HG03432 (cell line): ENCODE measurements around the gene PRKAR2A.
A peak's percentile ranks its signal among the peaks of the same experiment; 100 is the strongest.
"Not testable (repeated sequence)": the region's sequence is repeated elsewhere in the genome, so short reads cannot be mapped to it uniquely, and the experiment has no call there.

Source experiments
- ATAC-seq: cut with Tn5 transposase; IDR thresholded peaks from one replicate; pipeline ENCODE4 v1.9.1; 2021; ENCODE audit warnings: mild to moderate bottlenecking, moderate library complexity; ENCODE audit not compliant: unreplicated experiment

The PRKAR2A gene

GRCh38 chr3:48734541-48734940, 113.1 kb downstream of the PRKAR2A start:
- ATAC-seq, result not testable (repeated sequence)

DNA sequence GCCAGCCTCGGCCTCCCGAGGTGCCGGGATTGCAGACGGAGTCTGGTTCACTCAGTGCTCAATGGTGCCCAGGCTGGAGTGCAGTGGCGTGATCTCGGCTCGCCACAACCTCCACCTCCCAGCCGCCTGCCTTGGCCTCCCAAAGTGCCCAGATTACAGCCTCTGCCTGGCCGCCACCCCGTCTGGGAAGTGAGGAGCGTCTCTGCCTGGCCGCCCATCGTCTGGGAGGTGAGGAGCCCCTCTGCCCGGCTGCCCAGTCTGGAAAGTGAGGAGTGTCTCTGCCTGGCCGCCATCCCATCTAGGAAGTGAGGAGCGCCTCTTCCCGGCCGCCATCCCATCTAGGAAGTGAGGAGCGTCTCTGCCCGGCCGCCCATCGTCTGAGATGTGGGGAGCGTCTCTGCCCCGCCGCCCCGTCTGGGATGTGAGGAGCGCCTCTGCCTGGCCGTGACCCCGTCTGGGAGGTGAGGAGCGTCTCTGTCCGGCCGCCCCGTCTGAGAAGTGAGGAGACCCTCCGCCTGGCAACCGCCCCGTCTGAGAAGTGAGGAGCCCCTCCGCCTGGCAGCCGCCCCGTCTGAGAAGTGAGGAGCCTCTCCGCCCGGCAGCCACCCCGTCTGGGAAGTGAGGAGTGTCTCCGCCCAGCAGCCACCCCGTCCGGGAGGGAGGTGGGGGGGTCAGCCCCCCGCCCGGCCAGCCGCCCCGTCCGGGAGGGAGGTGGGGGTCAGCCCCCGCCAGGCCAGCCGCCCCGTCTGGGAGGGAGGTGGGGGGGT, 113.7 kb downstream of the PRKAR2A start:
- ATAC-seq, result not testable (repeated sequence)

GRCh38 chr3:48727511-48727910, 120.2 kb downstream of the PRKAR2A start:
- no peak for ATAC-seq

DNA sequence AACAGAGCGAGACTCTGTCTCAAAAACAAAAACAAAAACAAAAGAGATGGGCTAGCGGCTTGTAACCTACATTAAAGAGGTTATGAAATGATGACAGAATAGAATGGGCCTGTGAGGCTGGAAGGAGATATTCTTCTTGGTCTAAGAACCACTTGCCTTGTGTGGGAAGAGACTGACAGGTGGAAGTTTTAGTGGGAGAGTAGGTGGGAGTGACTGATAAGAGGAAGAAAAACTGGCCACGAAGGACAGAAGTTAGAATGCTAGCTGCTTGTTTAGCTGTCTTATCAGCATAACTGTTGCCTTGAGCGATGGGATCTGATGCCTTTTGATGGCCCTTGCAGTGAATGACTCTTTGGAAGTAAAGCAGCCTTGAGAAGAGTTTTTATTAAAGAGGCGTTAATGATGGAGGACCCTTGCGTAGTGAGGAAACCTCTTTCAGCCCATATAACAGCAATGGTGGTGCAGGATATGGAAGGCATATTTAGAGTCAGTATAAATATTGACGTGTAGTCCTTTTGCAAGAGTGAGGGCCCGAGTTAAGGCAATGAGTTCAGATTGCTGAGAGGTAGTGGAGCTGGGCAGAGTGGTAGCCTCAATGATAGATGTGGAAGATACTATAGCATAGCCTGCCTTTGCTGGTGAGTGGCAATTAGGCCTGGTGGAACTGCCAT, 122.4 kb downstream of the PRKAR2A start:
- ATAC-seq, result not testable (repeated sequence)

- ATAC-seq, result no peak
Measured at GRCh38 chr3:48723725-48724124, 123.9 kb downstream of the PRKAR2A start.

DNA sequence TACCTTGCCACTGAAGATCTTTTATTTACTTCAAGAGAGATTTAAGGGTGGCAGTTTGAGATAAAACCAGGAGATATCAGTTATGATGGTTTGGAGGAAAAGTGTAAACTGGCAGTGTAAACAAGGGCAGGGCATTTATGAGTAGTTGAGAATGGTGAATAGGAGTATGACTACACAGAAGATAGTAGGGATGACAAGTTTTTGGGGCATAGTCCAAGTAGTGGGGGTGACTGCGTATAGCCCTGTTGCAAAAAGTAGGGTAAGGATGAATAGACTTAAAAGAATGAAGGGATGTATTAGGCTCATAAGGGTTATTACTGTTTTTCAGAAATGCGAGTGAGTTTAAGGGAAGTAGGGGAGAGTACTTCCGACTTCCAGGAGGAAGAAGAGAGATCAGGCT, 124.4 kb downstream of the PRKAR2A start:
- ATAC-seq, result not testable (repeated sequence)

- peak; percentile 96 for ATAC-seq
Measured at GRCh38 chr3:48716982-48717746, 130.5 kb downstream of the PRKAR2A start, which contains the start of gene IP6K2. IP6K2 (minus strand) TSS chr3:48717221; CDS start chr3:48695291, 21,930 bp downstream.

GRCh38 chr3:48716508-48716981, 131.1 kb downstream of the PRKAR2A start:
- ATAC-seq, result no peak

DNA sequence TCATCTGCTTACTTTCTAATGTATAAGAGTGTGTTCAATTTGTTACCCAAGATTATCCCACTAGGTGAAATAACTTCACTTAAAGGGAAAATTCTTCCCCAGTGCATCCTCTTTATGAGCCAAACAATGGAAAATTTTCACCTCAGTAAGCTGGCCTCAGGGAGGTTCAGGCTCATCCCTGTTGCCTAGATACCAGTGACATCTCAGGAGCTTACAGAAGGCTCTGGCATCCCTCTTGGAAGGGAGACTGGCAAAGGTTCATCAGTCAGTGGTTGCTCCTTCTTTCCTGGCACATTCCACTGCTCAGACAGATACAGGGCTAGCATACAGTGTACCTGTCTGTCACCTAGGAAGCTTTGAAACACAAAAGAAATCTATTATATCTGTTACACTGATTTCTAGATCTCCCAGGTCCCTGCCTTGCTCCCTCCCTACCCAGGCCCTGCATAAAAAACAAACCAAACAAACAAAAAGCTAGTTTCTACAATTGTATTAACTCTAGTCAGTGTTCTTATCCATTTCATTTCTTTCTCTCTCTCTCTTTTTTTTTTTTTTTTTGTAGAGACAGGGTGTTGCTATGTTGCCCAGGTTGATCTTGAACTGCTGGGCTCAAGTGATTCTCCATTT, 132.4 kb downstream of the PRKAR2A start:
- ATAC-seq, result no peak

GRCh38 chr3:48711727-48712126, 135.9 kb downstream of the PRKAR2A start:
- no peak for ATAC-seq

DNA sequence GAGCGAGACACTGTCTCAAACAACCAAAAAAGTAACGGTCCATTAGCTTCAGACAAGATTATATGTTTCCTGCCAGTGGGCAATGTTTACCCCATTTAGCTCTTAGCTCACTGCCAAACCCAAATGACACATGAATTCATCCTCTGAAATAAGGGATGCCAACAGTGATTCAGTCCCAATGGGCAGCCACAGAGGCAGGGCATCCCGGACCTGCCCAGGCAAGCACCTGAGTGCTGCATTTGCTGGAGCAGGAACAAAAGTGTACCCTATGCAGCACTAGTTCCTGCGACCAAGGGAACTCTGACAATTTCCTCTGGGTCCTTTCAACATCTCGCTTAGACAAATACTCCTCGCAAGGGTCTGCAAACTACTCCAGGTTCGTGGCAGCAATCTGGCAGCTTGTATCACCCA, 138.6 kb downstream of the PRKAR2A start:
- ATAC-seq, result no peak

- ATAC-seq, result no peak
Measured at GRCh38 chr3:48708481-48708889, 139.2 kb downstream of the PRKAR2A start.

DNA sequence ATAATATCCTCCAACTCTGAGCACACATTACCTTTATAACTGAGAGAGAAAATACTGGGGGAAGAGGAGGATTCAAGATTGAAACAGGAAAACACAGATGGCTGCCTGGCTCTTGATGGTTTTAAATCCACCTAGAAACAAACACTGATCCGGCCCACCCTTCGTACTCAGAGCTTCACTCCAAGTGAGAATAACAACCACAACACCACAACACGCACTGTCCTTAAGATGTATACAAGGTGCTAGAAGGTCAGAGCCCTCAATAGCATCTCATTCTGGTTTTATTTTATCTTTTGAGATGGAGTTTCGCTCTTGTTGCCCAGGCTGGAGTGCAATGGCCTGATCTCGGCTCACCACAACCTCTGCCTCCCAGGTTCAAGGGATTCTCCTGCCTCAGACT, 140.5 kb downstream of the PRKAR2A start:
- ATAC-seq, result no peak

- no peak for ATAC-seq
Measured at GRCh38 chr3:48702320-48702920, 145.3 kb downstream of the PRKAR2A start.

GRCh38 chr3:48700731-48701405, 146.8 kb downstream of the PRKAR2A start:
- no peak for ATAC-seq

GRCh38 chr3:48698891-48699290, 148.8 kb downstream of the PRKAR2A start:
- no peak for ATAC-seq

GRCh38 chr3:48697952-48698351, 149.7 kb downstream of the PRKAR2A start:
- no peak for ATAC-seq

DNA sequence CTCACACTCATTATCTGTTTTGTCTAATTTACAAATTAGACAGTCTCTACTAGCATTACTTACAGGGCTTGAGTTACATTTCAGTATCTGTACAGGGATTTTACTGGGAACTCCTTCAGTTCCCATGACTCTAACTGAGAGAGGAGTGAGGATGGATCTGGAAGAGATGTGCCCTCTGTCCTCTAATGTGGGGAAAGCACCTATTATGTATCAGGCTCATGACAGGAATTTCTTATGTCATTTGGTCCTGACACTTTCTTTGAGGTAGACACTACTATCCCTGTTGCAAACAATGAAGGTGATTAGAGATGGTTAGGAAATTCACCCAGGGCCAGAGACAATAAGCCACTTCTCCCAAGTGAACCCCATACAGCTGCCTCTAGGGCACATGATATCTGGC, 151.1 kb downstream of the PRKAR2A start:
- ATAC-seq, result no peak
